Liver (tissue), 3 donors: ENCODE results near the gene ANKZF1.

ENCODE experiments used
- JUND ChIP-seq, 2 donors: IDR thresholded peaks; 2 replicates each; pipeline ENCODE4 v1.6.1; 2016; ENCODE audit warnings: antibody characterized with exemption in 2 of 2
- TF ChIP-seq, protein P1 (sequence below): fragments of 150-350 bp; IDR thresholded peaks from 2 replicates; pipeline ENCODE4 v1.5.1; 2017; ENCODE audit warnings: improper control_type of control experiment, low read depth, low read length; ENCODE audit not compliant: missing input control
- donor health status: healthy.
- donor health status: healthy.

DNA sequence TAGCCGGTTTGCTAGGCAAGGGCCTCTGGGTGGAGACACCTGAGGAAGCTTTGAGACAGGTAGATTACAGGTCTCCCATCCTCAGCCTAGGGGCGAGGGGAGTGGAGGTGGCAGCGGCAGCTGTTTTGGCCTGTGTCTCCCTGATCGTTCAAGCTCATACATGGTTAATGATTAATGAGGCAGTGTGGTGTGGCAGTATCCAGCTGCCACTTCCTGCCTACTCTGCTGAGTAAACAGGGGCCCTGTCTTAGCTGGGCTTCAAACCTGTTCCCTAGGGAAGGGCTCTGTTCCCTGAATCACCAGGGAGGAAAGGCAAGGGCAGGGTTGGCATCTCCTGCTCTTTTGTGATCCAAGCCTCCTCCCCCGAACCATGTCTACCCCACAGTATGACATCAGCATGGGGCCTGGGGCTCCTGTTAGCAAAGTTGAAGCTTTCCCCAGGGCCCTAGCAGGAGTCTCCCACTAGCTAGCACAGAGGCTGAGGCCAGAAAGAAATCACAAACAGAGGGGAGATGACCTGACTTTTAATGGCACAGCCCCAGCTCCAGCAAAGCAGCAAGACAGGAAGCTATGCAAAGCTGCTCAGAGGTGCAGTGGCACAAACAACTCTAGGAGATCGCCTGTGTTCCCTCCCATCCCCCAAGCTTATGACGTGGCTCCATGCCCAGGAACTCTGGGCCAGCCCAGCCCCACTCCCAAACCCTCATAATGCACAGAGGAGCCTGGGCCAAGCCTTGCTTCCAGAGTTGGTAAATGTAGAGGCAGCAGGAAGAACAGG lies 19.8 kb downstream of the ANKZF1 start:
- TF ChIP-seq JUND (IDR thresholded peaks at IDR 0.05): peak in 1 of 2 donors; percentile 37
- TF ChIP-seq, protein P1, sequence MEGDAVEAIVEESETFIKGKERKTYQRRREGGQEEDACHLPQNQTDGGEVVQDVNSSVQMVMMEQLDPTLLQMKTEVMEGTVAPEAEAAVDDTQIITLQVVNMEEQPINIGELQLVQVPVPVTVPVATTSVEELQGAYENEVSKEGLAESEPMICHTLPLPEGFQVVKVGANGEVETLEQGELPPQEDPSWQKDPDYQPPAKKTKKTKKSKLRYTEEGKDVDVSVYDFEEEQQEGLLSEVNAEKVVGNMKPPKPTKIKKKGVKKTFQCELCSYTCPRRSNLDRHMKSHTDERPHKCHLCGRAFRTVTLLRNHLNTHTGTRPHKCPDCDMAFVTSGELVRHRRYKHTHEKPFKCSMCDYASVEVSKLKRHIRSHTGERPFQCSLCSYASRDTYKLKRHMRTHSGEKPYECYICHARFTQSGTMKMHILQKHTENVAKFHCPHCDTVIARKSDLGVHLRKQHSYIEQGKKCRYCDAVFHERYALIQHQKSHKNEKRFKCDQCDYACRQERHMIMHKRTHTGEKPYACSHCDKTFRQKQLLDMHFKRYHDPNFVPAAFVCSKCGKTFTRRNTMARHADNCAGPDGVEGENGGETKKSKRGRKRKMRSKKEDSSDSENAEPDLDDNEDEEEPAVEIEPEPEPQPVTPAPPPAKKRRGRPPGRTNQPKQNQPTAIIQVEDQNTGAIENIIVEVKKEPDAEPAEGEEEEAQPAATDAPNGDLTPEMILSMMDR: no peak
